Ovary (tissue), 9 donors: ENCODE measurements around the gene WFDC9. TPM values are rescaled to one million over a fixed set of nuclear protein-coding genes. Genes with fewer than 3 reads are reported as not detected.

ENCODE experiments used
- DNase-seq, 5 donors: peaks; one replicate each; pipeline ENCODE4 v3.0.0-alpha.2; 2019 to 2020
- H3K27ac ChIP-seq, 2 donors: fragments of 200-600 bp; one replicate each; pipeline versions ENCODE4 v1.5.1 to v1.8.0; 2019 to 2022
- H3K27me3 ChIP-seq: fragments of 200-600 bp; one replicate; pipeline ENCODE4 v1.8.0; 2022
- H3K36me3 ChIP-seq: fragments of 200-600 bp; sonication (generic); one replicate; pipeline ENCODE4 v1.5.1; 2019
- H3K4me1 ChIP-seq: one replicate; pipeline ENCODE4 v1.8.1; 2013; ENCODE audit warnings: mild to moderate bottlenecking, moderate library complexity; ENCODE audit not compliant: insufficient read depth
- H3K4me3 ChIP-seq: fragments of 200-600 bp; sonication (generic); one replicate; pipeline ENCODE4 v1.5.1; 2017
- H3K9me3 ChIP-seq, 2 donors: fragments of 200-600 bp in 1 of 2; sonication (generic) in 1 of 2; one replicate each; pipeline versions ENCODE4 v1.5.1 to v1.8.1; 2013 to 2019; ENCODE audit warnings: mild to moderate bottlenecking in 1 of 2, moderate library complexity in 1 of 2
- EP300 ChIP-seq: sonication (generic); formaldehyde crosslinking; IDR thresholded peaks from one replicate; pipeline ENCODE4 v1.6.1; 2017; ENCODE audit warnings: antibody characterized with exemption
- POLR2A ChIP-seq: fragments of 450-650 bp; IDR thresholded peaks from one replicate; pipeline ENCODE4 v1.6.1; 2017; ENCODE audit warnings: antibody characterized with exemption, mild to moderate bottlenecking, moderate library complexity
- WGBS, 3 donors: extraction: QIAGEN DNeasy Blood & Tissue Kit in 1 of 3; methylation state at CpG; one replicate each; pipeline versions ENCODE4 v1.1.5 to v1.1.7; 2013 to 2017; 5-methylcytosine and 5-hydroxymethylcytosine counted together
- intact Hi-C, 4 donors: fragments of 100-400 bp; cut with DNase I; formaldehyde crosslinking; loops; one replicate each; pipeline versions ENCODE4 v1.11.0 to v1.15.1; 2022 to 2023
- polyA plus RNA-seq, 2 donors: library from polyadenylated mRNA; stranded (reverse); fragments of 200-250 nt in 1 of 2; fragments of 350-450 nt in 1 of 2; fragmentation: Illumina TruSeq in 1 of 2; extraction: RNeasy Lipid Tissue Mini Kit (QIAGEN cat#74804) in 1 of 2; gene quantifications; one replicate each; pipeline ENCODE4 v1.2.3, GENCODE V29; 2013 to 2014
- total RNA-seq, 7 donors: library from RNA; depleted of rRNA in 2 of 7; stranded (reverse); fragments of >200 nt in 2 of 7; fragmentation: NEBNext Ultra II Directional in 3 of 7; extraction: Animal tissue kit (Norgen Biotek cat#: 25700) in 3 of 7; gene quantifications; one replicate each; pipeline versions ENCODE4 v1.1.0 to v1.2.4, GENCODE V29; 2016 to 2023
- TF ChIP-seq, protein P1 (sequence below), 3 donors: fragments of 450-650 bp in 2 of 3; fragments of 200-600 bp in 1 of 3; IDR thresholded peaks; one replicate each; pipeline versions ENCODE4 v1.5.1 to v1.8.0; 2016 to 2022; ENCODE audit warnings: antibody characterized with exemption in 3 of 3, mild to moderate bottlenecking in 1 of 3
- donor health status: DM: no; HTN: no; CAD: no; lungs with moderate emphysema.
- donor health status: DM: no; HTN: no; CAD: no.
- donor health status: Bipolar disorder and iron deficiency.
- donor health status: DM: yes; HTN: yes; CAD: no.
- donor health status: DM: no; HTN: no; CAD: no.
- donor health status: DM: yes; HTN: yes; CAD: no.

The WFDC9 gene
- total and polyA plus RNA-seq, 9 donors, result not detected

DNA sequence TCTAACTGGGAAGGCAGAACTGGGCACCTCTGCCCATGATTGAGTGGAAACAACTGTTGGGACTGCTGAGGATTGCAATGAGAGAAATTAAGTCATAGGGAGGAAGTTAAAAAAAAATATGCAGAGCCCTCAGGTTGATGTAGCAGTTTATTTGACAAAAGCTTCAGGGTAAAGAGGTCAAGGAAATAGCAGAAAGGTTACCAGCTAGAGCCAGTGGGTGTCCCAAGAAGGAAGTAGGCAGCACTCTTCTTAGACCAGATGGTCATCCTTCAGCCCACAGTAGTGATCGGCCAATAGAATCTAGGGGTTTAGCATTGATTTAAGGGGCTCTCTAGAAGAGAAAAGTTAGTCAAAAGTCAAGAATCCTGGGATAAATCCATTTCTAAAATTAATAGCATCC lies 23.3 kb downstream of the WFDC9 start:
- Histone ChIP-seq H3K27ac (no peak overlapping the region), H3K36me3 (no peaks in the 10 kb centered on the region), H3K4me3 (no peak overlapping the region), H3K4me1 (no peaks in the 10 kb centered on the region), H3K27me3 (no peaks in the 10 kb centered on the region), H3K9me3 (no peaks in the 10 kb centered on the region)
- DNase-seq, result no peak
- WGBS, 3 donors, result 92 to 98% (median 94%) methylated on average over 1 of the region's 1 CpG
- intact Hi-C loops, result no loop called here
- no peak for TF ChIP-seq EP300
- no peak for TF ChIP-seq POLR2A
- TF ChIP-seq, protein P1, sequence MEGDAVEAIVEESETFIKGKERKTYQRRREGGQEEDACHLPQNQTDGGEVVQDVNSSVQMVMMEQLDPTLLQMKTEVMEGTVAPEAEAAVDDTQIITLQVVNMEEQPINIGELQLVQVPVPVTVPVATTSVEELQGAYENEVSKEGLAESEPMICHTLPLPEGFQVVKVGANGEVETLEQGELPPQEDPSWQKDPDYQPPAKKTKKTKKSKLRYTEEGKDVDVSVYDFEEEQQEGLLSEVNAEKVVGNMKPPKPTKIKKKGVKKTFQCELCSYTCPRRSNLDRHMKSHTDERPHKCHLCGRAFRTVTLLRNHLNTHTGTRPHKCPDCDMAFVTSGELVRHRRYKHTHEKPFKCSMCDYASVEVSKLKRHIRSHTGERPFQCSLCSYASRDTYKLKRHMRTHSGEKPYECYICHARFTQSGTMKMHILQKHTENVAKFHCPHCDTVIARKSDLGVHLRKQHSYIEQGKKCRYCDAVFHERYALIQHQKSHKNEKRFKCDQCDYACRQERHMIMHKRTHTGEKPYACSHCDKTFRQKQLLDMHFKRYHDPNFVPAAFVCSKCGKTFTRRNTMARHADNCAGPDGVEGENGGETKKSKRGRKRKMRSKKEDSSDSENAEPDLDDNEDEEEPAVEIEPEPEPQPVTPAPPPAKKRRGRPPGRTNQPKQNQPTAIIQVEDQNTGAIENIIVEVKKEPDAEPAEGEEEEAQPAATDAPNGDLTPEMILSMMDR (IDR thresholded peaks at IDR 0.05), result no peak

DNA sequence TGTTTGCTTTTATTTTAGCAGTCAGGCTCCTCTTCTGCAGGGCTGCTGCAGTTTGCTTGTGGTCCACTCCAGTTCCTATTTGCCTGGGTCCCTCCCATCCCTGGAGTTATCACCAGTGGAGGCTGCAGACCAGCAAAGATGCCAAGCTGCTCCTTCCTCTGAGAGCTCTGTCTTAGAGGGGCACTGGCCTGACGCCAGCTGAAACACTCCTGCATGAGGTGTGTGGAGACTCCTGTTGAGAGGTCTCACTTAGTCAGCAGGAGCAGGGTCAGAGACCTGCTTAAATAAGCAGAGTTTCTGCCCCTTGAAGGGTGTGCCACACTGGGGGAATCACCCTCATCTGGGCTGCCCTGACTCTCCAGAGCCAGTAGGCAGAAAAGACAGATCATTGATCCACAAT lies 35.8 kb downstream of the WFDC9 start:
- intact Hi-C loops, result no loop called here
- WGBS, 3 donors, result 0 to 50% (median 32%) methylated on average over 1 of the region's 1 CpG
- no peak for DNase-seq

DNA sequence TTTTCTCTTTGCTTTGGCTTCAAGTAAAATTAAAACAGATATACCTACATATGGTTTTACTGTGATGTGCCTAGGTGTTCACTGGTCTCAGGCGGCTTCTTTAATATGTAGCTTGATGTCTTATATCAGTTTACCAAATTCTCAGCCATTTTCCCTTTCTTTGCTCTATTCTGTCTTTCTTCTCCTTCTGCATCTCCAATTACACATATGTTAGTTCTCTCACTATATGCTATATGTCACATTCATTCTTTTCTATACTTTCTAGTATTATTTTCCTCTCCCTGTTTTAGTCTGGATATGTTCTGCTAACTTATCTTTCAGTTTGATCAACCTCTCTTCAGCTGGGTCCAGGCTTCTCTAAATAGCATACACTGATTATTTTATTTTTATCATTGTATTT lies 37.6 kb downstream of the WFDC9 start:
- Histone ChIP-seq H3K9me3 (peaks cover 0 to 5% of the 10 kb centered on the region in 2 donors), H3K27me3 (no peaks in the 10 kb centered on the region), H3K27ac (no peak overlapping the region), H3K36me3 (no peaks in the 10 kb centered on the region), H3K4me3 (no peak overlapping the region), H3K4me1 (no peaks in the 10 kb centered on the region)
- 0 to 87% (median 45%) methylated on average over 1 of the region's 1 CpG for WGBS, 3 donors
- intact Hi-C loops, result no loop called here
- TF ChIP-seq POLR2A (no peak), EP300 (no peak)
- TF ChIP-seq, protein P1 (IDR thresholded peaks at IDR 0.05), result no peak
- DNase-seq, result no peak

More for the DNA sequence above, 35.8 kb downstream of the WFDC9 start:
- TF ChIP-seq, protein P1 (IDR thresholded peaks at IDR 0.05), result no peak
- TF ChIP-seq POLR2A, result no peak
- no peak for TF ChIP-seq EP300
- Histone ChIP-seq H3K4me3 (no peak overlapping the region), H3K27me3 (no peaks in the 10 kb centered on the region), H3K9me3 (no peaks in the 10 kb centered on the region), H3K36me3 (no peaks in the 10 kb centered on the region), H3K4me1 (no peaks in the 10 kb centered on the region), H3K27ac (no peak overlapping the region)

- Histone ChIP-seq H3K27me3 (no peaks in the 10 kb centered on the region), H3K4me1 (no peaks in the 10 kb centered on the region), H3K27ac (no peak overlapping the region), H3K9me3 (peaks cover 0 to 6% of the 10 kb centered on the region in 2 donors), H3K4me3 (no peak overlapping the region), H3K36me3 (no peaks in the 10 kb centered on the region)
- TF ChIP-seq EP300 (no peak), POLR2A (no peak)
- TF ChIP-seq, protein P1 (IDR thresholded peaks at IDR 0.05), result no peak
- WGBS, 3 donors, result 54 to 64% (median 60%) methylated on average over 5 of the region's 5 CpGs
- intact Hi-C loops, result no loop called here
- DNase-seq, result no peak
These were observed 38.4 kb downstream of the WFDC9 start for GRCh38 chr20:45592574-45593189.
